ENCODE results near the gene ALDH9A1. TPM values are rescaled to one million over a fixed set of nuclear protein-coding genes. Genes with fewer than 3 reads are reported as not detected.
"Not testable (repeated sequence)": the region's sequence is repeated elsewhere in the genome, so short reads cannot be mapped to it uniquely, and the experiment has no call there.

Gene ALDH9A1
- total RNA-seq, 1 donor from 2014 or later = 35.2 TPM

DNA sequence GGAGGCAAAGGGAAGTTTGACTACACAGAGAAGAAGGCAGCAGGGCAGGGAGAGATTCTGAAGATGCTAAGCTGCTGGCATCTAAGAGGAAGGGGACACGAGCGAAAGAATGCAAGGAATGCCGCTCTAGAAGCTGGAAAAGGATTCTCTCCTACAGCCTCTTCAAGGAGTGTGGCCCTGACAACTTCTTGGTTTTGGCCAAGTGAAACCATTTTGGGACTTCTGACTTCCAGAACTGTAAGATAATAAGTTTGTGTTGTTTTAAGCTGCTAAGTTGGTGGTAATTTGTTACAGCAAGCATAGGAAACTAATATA, 38.8 kb downstream of the ALDH9A1 start:
- no peak for DNase-seq (ENCODE audit: low spot score in 2 of 2, unreplicated experiment in 2 of 2)
- Mint-ChIP-seq H3K36me3 (peaks cover 13% of the 10 kb centered on the region), H3K9me3 (no peaks in the 10 kb centered on the region), H3K27ac (no peak overlapping the region), H3K27me3 (ENCODE audit: low read depth) (no peaks in the 10 kb centered on the region), H3K4me1 (peaks cover 21% of the 10 kb centered on the region), H3K4me3 (no peak overlapping the region)
- TF ChIP-seq, protein P1, sequence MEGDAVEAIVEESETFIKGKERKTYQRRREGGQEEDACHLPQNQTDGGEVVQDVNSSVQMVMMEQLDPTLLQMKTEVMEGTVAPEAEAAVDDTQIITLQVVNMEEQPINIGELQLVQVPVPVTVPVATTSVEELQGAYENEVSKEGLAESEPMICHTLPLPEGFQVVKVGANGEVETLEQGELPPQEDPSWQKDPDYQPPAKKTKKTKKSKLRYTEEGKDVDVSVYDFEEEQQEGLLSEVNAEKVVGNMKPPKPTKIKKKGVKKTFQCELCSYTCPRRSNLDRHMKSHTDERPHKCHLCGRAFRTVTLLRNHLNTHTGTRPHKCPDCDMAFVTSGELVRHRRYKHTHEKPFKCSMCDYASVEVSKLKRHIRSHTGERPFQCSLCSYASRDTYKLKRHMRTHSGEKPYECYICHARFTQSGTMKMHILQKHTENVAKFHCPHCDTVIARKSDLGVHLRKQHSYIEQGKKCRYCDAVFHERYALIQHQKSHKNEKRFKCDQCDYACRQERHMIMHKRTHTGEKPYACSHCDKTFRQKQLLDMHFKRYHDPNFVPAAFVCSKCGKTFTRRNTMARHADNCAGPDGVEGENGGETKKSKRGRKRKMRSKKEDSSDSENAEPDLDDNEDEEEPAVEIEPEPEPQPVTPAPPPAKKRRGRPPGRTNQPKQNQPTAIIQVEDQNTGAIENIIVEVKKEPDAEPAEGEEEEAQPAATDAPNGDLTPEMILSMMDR (IDR thresholded peaks at IDR 0.05; ENCODE audit: unreplicated experiment) = no peak

DNA sequence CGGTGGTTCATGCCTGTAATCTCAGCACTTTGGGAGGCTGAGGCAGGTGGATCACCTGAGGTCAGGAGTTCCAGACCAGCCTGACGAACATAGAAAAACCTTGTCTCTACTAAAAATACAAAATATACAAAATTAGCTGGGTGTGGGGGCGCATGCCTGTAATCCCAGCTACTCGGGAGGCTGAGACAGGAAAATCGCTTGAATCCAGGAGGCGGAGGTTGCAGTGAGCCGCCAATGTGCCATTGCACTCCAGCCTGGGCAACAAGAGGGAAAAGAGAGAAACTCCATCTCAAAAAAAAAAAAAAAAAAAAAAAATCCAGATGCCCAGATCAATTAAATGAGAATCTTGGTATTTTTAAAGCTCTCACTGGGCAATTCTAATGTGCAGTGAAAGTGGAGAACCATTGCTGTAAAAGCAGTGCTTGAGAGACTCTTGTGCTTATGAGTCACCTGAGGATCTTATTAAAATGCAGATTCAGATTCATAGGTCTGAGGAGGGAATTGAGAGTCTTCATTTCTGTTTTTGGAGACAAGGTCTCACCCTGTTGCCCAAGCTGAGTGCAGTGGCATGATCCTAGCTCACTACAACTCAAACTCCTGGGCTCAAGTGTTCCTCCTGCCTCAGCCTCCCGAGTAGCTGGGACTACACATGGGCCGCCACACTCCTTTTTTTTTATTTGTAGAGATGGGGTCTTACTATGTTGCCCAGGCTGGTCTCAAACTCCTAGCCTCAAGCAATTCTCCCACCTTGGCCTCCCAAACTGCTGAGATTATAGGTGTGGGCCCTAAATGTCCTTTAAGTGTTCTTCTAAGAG, 39.4 kb downstream of the ALDH9A1 start:
- Mint-ChIP-seq H3K4me1 (peaks cover 21% of the 10 kb centered on the region), H3K36me3 (peaks cover 14% of the 10 kb centered on the region)
- not testable (repeated sequence) for DNase-seq (ENCODE audit: low spot score in 2 of 2, unreplicated experiment in 2 of 2); H3K9me3 Mint-ChIP-seq; H3K27ac Mint-ChIP-seq; H3K27me3 Mint-ChIP-seq (ENCODE audit: low read depth); H3K4me3 Mint-ChIP-seq

DNA sequence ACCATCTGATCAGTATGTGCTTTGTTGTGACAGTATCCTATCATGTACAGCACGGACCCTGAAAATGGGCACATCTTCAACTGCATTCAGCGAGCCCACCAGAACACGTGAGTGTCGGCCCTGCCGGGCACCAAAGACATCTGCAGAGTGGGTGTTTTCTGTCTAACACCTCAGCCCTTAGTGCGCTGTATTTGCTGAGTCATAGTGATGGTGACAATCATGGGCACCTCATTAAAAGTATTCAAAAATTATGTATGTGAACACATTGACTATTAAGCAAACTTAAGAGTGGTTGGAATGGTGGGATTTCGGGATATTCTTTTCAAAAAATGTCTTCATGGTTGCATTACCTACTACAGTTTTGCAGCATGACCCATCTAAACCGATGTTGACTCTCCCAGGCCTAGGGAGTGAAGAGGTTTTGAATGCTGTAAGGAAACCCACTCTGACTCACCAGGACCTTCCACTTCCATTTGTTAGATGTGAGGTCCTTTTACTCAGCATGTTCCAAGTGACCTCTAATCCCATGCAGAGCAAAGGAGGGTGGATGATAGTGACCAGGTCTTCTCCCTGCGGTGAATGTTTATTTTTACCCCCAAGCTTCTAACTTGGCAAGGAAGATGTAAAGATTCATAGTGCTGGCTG, 47.3 kb downstream of the ALDH9A1 start:
- Mint-ChIP-seq H3K27me3 (ENCODE audit: low read depth) (no peaks in the 10 kb centered on the region), H3K4me1 (no peaks in the 10 kb centered on the region), H3K36me3 (peaks cover 21% of the 10 kb centered on the region), H3K27ac (no peak overlapping the region), H3K9me3 (no peaks in the 10 kb centered on the region), H3K4me3 (no peak overlapping the region)
- TF ChIP-seq, protein P1 (IDR thresholded peaks at IDR 0.05; ENCODE audit: unreplicated experiment) = no peak
- DNase-seq (ENCODE audit: low spot score in 2 of 2, unreplicated experiment in 2 of 2) = no peak

DNA sequence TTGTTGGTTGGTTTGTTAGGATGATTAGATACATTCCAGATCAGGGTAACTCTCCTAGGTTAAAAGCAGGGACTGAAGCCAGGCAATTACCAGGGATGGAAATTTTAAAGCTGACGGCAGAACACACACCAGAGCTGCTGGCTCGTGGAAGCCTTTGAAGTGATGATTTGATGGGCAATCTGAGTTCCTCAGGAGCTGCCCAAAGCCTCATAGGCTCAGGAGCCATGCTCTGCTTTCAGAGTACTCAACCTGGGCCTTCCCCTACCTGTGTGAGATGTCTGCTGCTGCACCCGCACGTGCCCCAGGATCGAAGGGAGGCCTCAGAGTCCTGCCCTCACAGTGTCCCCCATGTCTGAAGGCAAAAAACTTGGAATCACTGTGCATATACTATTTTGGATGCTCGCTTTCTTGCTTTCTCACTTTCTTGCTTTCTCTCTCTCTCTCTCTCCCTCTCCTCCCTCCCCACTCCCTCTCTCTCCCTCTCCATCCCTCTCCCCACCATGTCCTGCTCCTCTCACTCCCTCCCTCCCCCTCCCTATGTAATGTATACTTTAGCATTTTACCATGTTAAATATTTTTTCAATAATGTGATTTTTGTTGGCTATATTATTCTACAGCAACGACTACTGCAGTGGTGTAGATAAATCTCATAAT, 49.3 kb downstream of the ALDH9A1 start:
- no peak overlapping the region for H3K27ac Mint-ChIP-seq
- TF ChIP-seq, protein P1 (IDR thresholded peaks at IDR 0.05; ENCODE audit: unreplicated experiment) = no peak
- no peak for DNase-seq (ENCODE audit: low spot score in 2 of 2, unreplicated experiment in 2 of 2)
- no peaks in the 10 kb centered on the region for H3K4me1 Mint-ChIP-seq
- H3K4me3 Mint-ChIP-seq = no peak overlapping the region
- peaks cover 15% of the 10 kb centered on the region for H3K36me3 Mint-ChIP-seq
- no peaks in the 10 kb centered on the region for H3K27me3 Mint-ChIP-seq (ENCODE audit: low read depth)
- no peaks in the 10 kb centered on the region for H3K9me3 Mint-ChIP-seq

DNA sequence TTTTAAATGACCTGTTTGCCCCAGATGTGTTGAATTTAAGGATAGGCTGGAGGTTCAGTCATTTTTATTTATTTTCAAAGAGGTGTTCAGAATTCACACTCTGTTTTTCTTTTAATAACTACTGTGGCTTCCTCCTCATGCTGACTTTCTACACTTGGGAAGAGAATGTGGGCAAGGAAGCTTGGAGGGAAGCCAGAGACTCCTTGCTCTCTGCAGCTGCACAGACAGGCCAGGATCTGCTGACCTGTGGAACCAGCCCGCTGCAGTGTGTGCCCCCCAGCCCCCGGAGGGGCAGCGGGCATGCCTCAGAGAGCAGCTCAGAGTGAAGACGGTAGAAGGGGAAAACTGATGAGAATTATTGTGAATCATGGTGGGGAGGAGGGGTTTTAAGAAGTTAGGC, 50.4 kb downstream of the ALDH9A1 start:
- no peaks in the 10 kb centered on the region for H3K4me1 Mint-ChIP-seq
- no peak for DNase-seq (ENCODE audit: low spot score in 2 of 2, unreplicated experiment in 2 of 2)
- H3K27ac Mint-ChIP-seq = no peak overlapping the region
- peaks cover 5% of the 10 kb centered on the region for H3K36me3 Mint-ChIP-seq
- TF ChIP-seq, protein P1 (IDR thresholded peaks at IDR 0.05; ENCODE audit: unreplicated experiment) = no peak
- no peaks in the 10 kb centered on the region for H3K27me3 Mint-ChIP-seq (ENCODE audit: low read depth)
- H3K9me3 Mint-ChIP-seq = no peaks in the 10 kb centered on the region
- H3K4me3 Mint-ChIP-seq = no peak overlapping the region

DNA sequence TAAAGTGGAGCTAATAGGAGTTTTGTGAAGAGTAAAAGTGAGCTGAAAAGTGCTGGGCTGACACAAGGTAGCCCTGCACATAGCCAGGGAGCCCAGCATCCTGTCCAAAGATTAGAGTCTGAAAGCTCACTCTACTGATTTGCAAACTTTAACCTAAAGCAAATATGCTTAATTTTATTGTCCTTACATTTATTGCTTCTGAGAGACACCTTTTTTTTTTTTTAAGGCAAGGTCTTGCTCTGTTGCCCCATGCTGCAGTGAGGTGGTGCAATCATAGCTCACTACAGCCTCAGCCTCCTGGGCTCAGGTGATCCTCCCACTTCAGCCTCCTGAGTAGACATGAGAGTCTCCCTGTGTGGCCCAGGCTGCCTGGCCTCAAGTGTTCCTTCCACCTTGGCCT, 50.8 kb downstream of the ALDH9A1 start:
- Mint-ChIP-seq H3K36me3 (peaks cover 5% of the 10 kb centered on the region), H3K9me3 (no peaks in the 10 kb centered on the region), H3K4me1 (no peaks in the 10 kb centered on the region), H3K27ac (no peak overlapping the region), H3K27me3 (ENCODE audit: low read depth) (no peaks in the 10 kb centered on the region), H3K4me3 (no peak overlapping the region)
- DNase-seq (ENCODE audit: low spot score in 2 of 2, unreplicated experiment in 2 of 2) = no peak
- TF ChIP-seq, protein P1 (IDR thresholded peaks at IDR 0.05; ENCODE audit: unreplicated experiment) = no peak

All from mesothelial cell of epicardium (in vitro differentiated cells).